Fibroblast of villous mesenchyme (primary cell): ENCODE measurements around the gene TPI1. TPM values are rescaled to one million over a fixed set of nuclear protein-coding genes. Genes with fewer than 3 reads are reported as not detected.

Source experiments
- DNase-seq: peaks from one replicate; pipeline ENCODE4 v3.0.0-alpha.2; 2010; ENCODE audit warnings: low read depth
- H3K4me3 ChIP-seq: 2 replicates; pipeline ENCODE4 v1.5.1; 2011; ENCODE audit warnings: low read depth, mild to moderate bottlenecking, low read length
- total RNA-seq: library from RNA; depleted of rRNA; stranded (reverse); fragments of >200 nt; gene quantifications from 2 replicates; pipeline ENCODE4 v1.2.3, GENCODE V29; 2012
- TF ChIP-seq, protein P1 (sequence below): IDR thresholded peaks from 2 replicates; pipeline ENCODE4 v1.5.1; 2012; ENCODE audit warnings: low read depth, mild to moderate bottlenecking, low read length; ENCODE audit not compliant: insufficient read depth

The TPI1 gene
- total RNA-seq, 1 donor, result 620 TPM

DNA sequence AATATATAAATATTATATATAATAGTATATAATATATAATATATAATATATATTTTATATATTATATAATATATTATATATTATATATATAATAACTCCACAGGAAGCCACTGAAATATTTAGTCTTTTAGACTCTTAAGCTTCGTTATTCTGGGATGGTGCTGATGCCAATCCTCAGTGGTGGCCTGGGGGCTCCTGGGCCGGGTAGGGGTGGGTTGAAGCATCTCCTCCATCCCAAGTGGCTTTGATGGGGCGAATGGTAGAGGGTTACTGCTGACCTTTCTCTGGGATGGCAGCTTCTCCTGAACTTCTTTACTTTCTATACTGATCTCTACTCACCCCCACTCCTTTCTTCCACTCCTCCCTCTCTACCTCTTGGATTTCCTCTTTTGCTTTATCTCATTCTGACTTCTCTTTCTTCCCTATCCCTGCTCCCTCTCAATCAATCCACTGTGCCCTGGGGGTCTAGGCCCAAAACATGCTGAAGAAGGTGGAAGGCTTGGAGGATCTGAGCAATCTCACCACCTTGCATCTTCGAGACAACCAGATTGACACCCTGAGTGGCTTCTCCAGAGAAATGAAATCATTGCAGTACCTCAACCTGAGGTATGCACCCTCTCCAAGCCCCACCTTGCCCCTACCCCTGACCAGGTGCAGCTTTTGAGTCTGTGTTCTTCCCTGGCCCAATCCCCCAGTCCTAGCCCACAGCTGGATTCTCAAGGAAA lies 42.3 kb downstream of the TPI1 start:
- H3K4me3 ChIP-seq, result no peak overlapping the region
- DNase-seq, result no peak
- TF ChIP-seq, protein P1, sequence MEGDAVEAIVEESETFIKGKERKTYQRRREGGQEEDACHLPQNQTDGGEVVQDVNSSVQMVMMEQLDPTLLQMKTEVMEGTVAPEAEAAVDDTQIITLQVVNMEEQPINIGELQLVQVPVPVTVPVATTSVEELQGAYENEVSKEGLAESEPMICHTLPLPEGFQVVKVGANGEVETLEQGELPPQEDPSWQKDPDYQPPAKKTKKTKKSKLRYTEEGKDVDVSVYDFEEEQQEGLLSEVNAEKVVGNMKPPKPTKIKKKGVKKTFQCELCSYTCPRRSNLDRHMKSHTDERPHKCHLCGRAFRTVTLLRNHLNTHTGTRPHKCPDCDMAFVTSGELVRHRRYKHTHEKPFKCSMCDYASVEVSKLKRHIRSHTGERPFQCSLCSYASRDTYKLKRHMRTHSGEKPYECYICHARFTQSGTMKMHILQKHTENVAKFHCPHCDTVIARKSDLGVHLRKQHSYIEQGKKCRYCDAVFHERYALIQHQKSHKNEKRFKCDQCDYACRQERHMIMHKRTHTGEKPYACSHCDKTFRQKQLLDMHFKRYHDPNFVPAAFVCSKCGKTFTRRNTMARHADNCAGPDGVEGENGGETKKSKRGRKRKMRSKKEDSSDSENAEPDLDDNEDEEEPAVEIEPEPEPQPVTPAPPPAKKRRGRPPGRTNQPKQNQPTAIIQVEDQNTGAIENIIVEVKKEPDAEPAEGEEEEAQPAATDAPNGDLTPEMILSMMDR, result no peak

DNA sequence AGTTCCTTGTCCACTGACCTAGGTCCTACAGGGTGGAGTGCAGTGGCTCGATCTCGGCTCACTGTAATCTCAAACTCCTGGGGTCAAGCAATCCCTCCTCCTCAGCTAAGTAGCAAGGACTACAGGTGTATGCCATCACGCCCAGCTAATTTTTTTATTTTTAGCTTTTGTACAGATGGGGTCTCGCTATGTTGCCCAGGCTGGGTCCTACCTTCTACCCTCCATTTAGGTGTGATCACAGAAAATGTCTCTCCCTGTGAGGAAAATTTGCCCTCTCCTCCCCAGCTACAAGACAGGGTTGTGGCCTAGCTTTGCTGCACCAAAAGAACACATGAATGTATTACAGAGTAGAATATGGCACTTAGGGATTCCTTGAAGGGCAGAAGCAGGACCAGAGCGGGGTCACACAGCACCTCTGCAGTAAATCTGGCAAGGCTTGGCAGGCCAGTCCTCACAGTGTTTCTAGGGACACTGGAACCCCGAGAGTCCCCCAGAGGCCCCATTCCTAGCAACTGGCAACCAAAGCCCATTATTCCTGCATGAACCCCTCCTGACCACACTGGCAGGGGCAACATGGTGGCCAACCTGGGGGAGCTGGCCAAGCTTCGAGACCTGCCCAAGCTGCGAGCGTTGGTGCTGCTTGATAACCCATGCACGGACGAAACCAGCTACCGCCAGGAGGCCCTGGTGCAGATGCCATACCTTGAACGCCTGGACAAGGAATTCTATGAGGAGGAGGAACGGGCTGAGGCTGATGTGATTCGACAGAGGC lies 45.0 kb downstream of the TPI1 start:
- no peak for DNase-seq
- TF ChIP-seq, protein P1, result no peak
- H3K4me3 ChIP-seq, result no peak overlapping the region

DNA sequence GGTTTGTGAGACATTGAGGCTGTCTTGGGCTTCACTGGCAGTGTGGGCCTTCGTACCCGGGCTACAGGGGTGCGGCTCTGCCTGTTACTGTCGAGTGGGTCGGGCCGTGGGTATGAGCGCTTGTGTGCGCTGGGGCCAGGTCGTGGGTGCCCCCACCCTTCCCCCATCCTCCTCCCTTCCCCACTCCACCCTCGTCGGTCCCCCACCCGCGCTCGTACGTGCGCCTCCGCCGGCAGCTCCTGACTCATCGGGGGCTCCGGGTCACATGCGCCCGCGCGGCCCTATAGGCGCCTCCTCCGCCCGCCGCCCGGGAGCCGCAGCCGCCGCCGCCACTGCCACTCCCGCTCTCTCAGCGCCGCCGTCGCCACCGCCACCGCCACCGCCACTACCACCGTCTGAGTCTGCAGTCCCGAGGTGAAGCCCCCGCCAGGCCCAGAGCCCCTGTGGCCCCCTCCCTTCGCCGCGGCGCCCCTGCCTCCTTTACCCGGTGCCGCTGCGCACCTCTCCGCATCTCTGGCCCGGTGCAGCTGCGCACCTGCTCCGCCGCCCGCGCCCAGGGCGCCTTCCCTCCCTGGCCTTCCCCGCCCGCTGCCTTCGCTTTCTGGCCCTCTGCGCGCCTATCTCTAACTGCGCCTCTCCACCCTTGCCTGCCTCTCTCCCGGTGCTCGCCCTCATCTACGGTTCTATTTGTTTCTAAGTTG lies 47.1 kb downstream of the TPI1 start, which contains the start of gene ENO2:
Gene ENO2 (plus strand): TSS at position 335 of the 701 bp plus-strand sequence. CDS start 1,253 bp downstream, outside the sequence.
- peak within 1 kb of the TSS; percentile 71 for H3K4me3 ChIP-seq
- peak; percentile 61 for DNase-seq
- TF ChIP-seq, protein P1, result no peak

DNA sequence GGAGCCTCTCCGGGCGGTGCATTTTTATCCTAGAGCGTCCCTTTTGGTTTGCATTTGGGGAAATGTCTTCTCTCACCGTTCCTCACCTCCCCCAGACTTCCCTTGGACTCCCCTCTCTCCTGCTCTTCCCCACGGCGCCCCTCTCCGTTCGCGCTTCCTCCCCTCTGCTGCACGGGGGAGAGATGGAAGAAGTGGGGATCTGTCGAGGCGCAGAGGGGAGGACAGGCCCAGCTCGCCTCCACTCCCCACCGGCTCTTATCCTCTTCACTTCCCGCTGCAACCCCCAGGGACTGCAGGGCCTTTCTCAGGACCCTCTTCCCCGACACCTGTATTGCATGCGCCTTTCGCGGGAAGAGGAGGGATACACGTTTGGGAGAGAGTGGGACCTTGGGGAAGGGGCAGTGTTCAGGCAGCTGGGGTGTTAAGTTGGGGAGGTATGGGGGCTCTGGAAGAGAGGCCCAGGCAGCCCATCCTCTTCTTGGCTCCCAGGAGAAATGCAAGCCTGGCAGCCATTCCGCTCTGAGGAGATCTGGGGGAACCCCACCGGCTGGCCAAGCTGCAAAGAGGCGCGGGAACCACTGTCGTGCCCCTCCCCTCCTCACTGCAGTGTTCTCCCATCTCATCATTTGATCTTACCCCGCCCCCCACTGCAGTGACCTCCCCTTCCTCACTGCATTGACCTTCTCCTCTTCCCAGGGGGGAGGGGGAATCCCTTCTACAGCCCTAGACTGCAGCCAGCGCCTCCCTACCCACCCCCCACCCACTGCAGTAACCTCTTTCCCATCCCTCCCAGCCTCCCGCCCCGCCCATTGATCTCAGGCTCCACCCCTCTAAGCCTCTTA lies 47.8 kb downstream of the TPI1 start:
- TF ChIP-seq, protein P1, result no peak
- H3K4me3 ChIP-seq, result peak overlapping the region; percentile 71
- no peak for DNase-seq

DNA sequence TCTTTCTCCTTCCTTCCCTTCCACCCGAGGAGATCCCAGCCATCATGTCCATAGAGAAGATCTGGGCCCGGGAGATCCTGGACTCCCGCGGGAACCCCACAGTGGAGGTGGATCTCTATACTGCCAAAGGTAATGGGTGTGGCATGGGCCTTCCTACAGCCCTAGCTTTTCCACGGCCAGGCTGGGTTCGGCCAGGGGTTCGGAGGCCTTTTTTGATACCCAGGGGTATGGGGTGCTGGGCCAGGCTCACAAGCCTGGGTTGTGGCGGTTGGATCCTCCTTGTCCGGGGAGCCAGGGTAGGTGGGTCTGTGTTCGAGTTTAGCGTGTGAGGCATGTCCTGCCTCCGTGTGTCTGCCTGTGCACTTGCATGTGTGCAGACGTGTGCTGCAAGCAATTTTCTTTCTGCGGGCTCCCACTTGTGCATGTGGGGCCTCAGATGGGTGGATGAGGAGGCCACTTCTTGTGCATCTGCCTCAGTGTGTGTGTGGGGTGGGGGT lies 48.5 kb downstream of the TPI1 start:
- no peak for DNase-seq
- TF ChIP-seq, protein P1, result no peak
- peak overlapping the region; percentile 10 for H3K4me3 ChIP-seq

DNA sequence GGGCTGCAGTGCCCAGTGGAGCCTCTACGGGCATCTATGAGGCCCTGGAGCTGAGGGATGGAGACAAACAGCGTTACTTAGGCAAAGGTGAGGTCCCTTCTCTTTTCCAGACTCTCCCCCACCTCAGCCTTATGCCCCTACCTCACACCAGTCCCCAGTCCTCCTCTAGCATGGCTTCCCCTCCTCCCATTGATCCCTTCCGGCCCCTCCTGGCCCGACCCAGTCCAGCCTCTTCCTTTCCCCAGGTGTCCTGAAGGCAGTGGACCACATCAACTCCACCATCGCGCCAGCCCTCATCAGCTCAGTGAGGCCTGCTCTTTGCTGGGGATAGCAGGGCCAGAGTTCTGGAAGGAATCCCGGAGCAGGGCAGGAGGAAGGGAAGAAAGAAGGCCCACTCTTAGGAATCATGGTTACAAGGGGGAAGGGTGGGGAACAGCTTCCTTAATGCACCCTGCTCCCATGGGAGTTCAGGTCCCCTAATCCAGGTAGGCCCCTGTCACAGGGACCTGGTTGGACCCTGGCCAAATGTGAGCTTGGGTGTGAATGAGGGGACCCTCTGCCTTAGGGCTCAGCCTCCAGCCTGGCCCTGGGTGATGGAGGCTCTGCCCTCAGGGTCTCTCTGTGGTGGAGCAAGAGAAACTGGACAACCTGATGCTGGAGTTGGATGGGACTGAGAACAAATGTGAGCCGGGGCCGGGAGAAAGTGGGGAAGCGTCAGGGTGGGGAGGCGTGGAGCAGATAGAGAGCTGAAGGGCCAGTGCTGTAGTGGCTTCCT lies 49.3 kb downstream of the TPI1 start:
- H3K4me3 ChIP-seq, result no peak overlapping the region
- no peak for DNase-seq
- TF ChIP-seq, protein P1, result no peak
